ENCODE measurements around the gene ADAMTS12.
"Not testable (repeated sequence)": the region's sequence is repeated elsewhere in the genome, so short reads cannot be mapped to it uniquely, and the experiment has no call there.

The ADAMTS12 gene

DNA sequence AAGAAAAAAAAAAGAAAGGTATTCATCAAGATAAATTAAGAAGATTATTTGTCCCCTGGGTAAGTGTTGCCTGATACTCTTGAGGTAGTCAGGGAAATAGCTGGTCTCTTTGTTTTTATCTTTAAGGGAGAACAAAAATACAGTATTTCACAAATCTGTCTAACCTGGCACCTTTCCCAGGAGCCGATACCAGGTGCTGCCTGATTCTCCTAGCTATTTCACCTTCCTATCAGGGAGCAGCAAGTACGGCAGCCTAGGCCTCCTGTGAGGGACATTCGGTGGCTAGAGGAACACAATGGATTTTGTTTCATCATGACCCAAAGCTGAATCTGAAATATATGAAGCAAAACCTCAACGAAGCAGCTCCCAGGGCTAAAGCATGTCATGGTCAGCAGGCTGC is 365.0 kb downstream of the ADAMTS12 start:
- no peak for DNase-seq (ENCODE audit: low read depth)

DNA sequence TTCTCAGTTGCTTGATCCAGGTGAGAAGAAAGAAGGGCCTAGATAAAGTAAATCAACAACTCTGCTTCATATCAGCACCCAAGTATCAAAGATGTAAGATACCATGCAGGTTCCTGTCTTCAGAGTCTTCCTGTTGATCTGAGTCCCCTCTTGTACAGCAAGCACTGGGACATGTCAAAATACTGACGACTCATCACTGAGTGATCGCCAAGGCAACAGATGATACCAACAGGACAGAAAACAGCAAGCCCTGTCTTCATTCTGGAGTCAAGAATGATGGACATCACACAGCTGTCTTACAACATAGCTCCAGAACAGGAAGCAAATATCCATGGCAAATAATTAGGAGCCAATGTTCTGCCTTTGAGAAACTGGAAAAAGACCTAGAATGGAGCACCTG is 367.3 kb downstream of the ADAMTS12 start:
- peak; percentile 16 for DNase-seq (ENCODE audit: low read depth)

DNA sequence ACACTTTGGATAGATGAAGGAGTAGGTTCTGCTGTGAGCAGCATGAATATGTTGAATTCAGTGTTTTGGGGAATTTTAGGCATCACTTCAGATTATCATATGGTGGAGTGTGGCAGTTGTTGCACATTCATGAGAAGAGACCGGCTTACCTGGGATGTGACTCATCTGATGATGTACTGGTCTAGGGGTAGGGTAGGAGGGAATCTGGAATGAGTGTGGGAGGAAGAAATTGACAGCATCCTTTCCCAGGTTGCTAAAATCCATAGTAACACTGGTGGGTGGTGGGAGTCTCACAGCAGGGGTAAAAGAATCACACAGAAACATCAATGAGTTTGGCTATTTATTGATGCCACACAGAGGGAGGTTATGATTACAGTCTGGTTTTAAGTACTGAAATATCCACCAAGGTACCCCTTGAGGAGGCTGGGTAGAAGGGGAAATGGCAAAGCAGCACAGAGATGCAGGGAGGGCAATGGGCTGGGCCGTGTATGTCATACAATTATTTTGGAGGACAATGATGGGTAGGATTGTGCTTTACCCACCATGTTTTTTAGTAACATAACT is 368.5 kb downstream of the ADAMTS12 start:
- DNase-seq (ENCODE audit: low read depth), result no peak

DNA sequence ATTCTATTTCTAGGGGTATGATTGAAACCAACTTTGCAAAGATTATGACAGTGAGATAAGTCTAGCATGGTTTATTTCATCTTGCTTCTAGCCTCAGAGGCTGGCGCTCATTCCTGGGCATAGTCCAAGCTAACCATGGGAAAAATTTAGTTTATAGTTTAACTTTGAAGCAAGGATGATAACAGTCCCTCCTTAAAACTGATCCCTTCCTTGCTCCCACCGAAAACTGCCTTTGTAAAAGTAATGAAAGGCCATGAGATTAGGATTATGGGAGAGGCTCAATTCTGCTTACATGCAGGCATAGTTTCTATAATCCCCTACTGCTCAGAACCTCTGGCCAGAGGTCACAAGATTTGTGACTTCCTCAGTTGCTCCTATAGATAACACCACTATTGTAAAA is 375.4 kb downstream of the ADAMTS12 start:
- DNase-seq (ENCODE audit: low read depth), result no peak

DNA sequence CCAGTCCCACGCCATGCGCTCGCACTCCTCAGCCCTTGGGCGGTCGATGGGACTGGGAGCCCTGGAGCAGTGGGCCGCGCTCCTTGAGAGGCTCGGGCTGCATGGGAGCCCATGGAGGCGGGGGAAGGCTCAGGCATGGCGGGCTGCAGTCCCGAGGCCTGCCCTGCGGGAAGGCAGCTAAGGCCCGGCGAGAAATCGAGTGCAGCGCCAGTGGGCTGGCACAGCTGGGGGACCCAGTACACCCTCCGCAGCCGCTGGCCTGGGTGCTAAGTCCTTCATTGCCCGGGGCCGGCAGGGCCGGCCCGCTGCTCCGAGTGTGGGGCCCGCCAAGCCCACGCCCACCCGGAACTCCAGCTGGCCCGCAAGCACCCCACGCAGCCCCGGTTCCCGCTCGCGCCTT is 376.4 kb downstream of the ADAMTS12 start:
- not testable (repeated sequence) for DNase-seq (ENCODE audit: low read depth)

DNA sequence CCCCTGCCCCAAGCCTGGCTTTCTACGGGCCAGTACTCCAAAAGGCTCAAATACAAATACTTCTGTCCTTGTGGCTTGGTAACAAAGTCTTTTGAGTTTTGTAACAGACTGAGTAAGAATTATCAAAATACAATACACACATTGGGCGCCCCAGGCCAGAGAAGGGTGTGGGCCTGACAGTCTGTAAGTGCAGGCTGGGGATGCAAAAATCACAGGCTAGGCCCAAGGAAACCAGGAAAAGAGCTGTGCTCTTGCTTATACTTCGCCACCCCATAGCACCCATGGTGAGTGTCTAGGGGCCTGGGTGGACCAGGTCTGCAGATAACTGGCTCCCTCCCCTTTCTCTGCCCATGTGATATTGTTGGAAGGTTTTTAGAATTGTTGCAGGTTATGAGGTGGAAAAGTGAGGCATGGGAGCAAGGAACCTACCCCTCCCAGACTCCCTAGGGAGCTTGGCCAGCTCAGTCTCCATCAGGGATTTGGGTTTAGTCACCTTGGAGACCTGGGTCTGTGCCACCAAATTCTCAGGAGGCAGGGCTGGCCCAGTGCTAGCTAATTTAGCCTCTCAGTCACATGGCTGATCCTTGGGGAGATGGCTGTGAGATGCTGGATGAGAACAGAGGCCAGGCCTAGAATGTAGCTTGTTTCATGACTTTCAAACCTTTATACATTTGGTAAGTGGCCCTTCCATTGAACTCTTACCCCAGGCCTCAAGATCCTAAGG is 378.2 kb downstream of the ADAMTS12 start:
- peak; percentile 10 for DNase-seq (ENCODE audit: low read depth)

DNA sequence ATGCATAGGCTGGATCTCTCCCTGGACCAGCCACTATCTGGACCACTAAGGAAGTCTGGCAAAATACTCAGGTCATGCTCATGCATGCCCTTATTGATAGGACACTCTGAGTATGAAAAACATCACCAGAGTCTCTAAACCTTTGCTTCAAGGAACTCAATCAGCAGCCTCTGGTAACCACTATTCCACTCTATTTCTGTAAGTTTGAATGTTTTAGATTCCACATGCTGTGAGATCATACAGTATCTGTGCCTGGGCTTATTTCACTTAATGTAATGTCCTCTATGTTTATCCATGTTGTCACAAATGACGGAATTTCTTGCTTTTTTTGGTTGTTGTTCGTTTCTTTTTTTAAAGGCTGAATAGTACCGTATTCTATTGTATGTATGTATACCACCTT is 382.8 kb downstream of the ADAMTS12 start:
- DNase-seq (ENCODE audit: low read depth), result no peak

DNA sequence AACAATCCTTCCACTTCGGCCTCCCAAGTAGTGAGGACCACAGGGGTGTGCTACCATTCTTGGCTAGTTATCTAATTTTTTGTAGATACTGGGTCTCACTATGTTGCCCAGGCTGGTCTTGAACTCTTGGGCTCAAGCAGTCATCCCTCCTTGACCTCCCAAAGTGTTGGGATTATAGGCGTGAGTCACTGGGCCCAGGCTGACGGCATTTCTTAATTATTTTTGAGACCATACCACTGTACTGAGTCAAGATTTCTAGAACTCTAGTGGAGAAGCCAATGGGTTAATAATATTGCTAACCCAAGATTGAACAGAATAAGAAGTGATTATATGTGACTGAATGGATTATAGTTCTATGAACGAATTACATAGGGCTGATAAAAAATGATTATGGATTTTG is 384.4 kb downstream of the ADAMTS12 start:
- no peak for DNase-seq (ENCODE audit: low read depth)

DNA sequence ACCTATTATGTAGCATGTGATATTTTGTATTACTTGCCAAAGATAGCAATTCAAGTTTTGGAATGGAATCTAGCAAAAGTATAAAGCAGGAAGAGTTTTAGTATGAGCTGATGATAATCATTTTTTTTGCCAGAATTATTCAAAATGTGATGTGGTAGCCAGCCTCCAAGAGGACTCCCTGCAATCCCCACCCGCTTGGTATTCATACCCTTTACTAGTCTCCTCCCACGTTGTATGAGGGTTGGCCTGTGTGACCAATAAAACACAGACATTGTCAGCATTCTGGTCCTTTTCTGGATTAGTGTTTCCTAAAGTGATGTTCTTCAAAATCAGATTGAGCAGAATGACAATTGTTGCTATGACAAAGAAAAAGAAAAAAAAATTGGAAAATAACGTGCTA is 387.2 kb downstream of the ADAMTS12 start:
- no peak for DNase-seq (ENCODE audit: low read depth)

DNA sequence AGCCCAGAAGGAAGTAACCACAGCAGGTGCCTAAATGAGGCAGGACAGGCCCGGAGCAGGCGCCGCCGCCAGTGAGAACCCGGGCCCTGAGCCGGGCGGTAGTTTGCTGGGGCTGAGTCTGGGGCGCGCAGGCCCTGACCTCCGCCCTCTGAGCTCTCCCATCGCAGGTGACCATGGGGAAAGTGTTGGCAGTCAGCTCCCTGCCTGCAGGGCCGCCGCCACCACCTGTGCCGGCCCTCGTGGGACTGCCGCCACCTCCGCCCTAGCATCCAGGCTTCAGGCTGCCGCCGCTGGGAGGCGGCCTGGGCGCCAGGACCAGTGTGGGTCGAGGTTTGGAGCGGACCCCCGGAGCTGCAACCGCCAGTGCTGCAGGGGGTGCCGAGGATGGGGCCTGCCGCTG is 389.9 kb downstream of the ADAMTS12 start:
- DNase-seq (ENCODE audit: low read depth), result no peak

DNA sequence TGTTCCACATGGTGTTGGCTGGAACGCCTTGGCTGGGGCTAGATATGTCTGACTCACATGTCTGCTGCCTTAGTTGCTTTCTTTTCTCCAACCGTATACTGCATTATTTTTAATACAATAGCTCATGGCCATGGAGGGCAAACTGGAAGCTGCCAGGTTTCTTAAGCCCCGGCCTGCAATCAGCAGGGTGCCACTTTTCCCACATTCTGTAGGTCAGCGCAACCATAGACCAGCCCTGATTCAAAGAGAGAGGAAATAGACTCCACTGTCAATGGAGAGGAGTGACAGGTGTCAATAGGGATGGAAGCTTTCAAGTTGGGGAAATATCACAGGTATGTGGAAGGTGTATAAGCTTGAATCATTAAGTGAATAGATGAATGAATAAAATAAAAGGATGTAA is 390.5 kb downstream of the ADAMTS12 start:
- no peak for DNase-seq (ENCODE audit: low read depth)

DNA sequence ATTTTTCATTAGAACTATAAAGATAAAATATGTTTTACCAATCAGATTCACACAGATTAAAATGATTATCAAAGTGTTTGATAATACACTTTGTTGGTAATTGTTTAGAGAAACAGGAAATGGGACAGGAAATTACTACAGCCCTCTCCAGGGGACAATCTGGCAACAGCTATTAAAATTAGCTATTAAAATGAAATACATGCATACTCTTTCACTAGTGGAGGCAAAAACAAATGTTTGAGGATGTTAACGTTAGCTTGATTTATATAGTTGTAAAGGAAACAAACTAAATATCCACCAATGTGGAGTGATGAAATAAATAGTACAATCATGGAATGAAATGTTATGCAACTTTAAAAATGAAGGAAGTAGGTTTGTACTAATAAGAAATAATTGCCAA is 397.3 kb downstream of the ADAMTS12 start:
- no peak for DNase-seq (ENCODE audit: low read depth)

DNA sequence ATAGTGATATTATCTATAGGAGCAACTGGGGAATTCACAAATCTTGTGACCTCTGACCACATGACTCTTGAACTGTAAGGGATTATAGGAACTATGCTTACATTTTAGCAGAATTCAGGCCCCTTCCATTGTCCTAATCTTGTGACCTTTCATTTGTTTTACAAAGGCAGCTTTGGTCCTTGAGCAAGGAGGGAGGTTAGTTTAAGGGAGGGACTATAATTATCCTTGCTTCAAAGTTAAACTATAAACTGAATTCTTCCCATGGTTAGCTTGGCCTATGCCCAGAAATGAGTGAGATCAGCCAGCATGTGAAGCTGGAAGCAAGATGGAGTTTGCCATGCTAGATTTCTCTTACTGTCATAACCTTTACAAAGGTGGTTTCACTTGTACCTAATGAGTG is 399.8 kb downstream of the ADAMTS12 start:
- no peak for DNase-seq (ENCODE audit: low read depth)

DNA sequence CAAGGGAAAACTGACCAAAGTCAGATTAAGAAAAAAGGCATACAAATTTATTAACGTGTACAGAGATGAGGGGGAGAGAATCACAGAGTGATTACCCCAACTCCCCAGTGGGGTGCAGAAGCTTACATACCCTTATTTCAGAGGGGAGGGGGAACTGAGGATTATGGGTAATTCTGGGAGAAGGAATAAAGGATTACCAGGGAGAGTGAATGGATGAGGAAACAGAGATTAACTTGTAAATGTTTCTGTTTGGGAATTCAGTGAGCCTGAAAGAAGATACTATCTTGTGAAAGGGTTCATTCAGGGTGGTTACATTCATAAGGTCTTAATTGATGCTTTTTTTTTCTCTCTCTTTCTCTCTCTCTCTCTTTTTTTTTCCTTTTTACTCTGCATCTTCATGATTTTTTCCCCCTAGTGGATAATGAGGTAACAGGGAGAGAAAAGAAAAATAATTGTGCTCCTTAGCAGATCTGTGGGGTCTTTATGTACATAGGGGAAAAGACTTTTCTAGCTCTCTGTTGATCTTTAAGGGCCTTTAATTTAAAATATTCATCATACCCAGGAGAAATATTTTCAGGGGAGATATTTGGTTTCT is 401.6 kb downstream of the ADAMTS12 start:
- no peak for DNase-seq (ENCODE audit: low read depth)

DNA sequence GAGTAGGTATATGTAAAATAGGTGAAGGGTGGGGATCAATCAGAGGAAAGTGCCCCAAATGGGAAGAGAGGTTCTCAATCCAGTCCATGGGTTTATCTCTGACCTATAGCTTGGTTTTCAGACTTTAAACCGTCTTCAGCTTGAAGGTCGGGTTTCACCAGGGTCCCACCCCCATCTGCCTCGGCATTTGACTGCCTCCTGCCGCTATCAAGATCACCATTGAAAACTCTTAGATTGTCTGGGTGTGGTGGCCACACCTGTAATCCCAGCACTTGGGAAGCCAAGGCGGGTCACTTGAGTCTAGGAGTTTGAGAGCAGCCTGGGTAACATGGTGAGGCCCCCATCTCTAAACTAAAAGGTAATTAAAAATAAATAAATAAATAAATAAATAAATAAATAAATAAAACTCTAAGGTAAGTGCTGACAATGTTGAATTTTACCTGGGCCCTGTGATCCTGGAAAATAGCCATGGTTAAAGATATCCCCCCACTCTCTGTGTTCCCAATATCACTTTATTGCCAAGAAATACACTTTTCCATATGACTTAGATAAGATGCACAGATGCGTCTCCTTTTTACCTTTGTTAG is 402.2 kb downstream of the ADAMTS12 start:
- DNase-seq (ENCODE audit: low read depth), result no peak

DNA sequence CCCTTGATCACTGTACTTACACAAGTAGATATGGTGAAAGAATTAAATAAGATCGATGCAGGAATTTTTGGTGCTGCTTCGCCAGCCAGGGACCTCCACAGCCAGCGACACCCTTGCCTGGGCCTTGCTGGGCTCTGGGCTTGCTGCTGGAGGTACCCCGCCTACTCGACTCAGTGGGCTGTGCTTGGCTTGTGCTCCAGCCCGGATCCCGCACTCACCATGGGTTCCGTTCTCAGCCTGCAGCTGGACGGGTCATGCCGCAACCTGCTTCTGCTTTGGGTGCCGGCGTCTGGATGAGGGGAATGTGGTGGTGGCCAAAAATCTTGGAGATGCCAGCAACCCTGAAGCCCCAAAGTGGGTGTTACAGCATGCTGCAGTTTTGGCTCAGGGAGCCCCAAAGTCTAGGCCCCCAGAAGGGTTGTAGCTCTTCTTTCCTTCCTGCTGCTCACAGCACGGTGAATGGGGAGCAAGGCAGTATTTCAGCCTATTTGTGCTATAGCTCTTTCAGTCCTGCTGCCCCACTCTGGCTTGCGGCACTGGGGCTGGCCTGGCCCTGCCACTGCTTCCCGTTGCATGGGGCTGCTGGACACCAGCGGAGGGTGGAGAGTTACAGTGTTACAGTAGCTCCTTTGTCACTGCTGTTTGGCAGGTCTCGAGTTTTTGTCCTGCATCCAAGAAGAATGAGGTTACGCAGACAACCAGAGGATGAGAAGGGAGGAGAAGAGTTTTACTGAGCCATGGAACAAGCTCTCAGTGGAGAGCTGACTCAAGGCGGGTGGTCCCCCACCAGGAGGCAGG is 403.0 kb downstream of the ADAMTS12 start:
- no peak for DNase-seq (ENCODE audit: low read depth)

DNA sequence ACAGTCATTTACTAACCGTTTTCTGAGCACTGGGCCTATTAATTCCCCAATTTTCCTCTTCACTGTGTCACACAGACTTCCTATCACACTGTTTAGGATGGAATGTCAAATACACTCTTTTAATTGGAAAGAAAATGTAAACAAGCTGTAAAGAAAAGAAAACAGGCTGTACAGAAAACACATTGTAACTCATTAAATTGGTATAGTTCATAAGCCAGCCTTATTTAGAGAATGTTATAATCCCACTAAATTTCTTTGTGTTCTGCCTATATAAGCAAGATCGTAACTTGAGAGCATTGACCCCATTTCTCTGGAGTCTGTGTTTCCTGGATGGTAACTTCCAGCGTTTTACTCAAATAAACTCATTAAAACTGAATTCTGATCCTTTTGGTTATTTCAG is 404.6 kb downstream of the ADAMTS12 start:
- no peak for DNase-seq (ENCODE audit: low read depth)

DNA sequence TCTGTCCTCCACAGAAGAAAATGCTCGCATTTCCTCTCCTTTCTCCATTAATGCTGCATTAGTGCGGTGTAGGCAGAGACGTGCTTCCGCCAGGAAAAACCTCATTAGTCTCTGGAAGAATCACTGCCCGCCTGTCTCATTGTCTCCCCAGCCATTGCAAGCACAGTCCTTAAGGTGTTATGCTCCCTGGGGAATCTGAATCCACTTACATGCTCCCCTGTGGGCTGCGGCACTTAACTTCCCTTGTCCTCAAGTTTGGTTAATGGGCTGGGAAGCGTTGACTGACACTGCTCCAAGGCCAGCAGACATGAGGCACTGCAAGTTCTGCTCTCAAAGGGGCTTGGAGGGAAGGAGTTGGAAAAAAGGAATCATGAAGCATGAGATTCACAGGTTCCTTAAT is 409.5 kb downstream of the ADAMTS12 start:
- no peak for DNase-seq (ENCODE audit: low read depth)

DNA sequence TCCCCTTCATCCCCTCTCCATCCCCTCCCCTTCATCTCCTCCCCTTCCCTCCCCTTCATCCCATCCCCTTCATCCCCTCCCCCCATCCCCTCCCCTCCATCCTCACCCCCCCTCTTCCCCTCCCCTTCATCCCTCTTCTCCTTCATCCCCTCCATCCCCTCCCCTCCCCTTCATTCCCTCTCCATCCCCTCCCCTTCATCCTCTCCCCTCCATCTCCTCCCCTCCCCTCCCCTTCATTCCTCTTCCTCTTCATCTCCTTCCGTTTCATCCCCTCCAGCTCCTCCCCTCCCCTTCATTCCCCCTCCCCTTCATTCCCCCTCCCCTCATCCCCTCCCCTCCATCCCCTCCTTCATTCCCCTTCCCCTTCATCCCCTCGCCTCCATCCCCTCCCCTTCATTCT is 410.9 kb downstream of the ADAMTS12 start:
- DNase-seq (ENCODE audit: low read depth), result no peak

DNA sequence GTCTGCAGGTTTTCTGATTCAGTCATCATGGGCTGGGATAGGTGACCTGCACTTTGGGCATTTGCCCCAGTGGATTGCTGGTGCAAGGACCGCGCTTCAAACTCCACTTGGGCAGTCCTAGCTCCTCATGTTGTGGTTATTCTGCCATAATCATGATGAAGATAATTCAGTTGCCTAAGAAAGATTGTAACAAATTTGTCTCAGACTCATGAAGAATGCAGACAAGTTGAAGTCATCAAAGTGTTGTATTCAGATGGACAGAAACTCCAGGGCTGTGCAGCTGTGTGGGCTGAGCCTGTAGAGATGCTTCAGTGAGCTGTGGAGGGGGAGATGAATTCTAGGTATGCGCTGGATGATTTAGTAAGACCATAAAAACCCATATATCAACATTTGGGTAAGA is 412.5 kb downstream of the ADAMTS12 start:
- DNase-seq (ENCODE audit: low read depth), result no peak

DNA sequence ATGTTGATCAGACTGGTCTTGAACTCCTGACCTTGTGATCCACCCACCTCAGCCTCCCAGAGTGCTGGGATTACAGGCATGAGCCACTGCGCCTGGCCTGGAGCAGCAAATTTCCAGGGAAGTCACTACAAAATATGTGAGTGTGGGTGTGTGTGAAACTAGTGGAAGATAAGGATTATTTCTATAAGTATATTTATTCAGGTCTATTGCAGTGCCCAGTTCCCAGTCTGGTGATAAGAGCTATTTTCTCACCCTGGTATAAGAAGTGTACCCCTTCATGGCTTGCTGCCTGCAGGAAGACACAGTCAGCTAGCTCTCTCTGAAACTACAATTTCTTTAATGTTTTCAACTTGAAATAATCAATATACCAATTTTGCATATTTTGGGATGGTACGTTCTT is 414.0 kb downstream of the ADAMTS12 start:
- no peak for DNase-seq (ENCODE audit: low read depth)

DNA sequence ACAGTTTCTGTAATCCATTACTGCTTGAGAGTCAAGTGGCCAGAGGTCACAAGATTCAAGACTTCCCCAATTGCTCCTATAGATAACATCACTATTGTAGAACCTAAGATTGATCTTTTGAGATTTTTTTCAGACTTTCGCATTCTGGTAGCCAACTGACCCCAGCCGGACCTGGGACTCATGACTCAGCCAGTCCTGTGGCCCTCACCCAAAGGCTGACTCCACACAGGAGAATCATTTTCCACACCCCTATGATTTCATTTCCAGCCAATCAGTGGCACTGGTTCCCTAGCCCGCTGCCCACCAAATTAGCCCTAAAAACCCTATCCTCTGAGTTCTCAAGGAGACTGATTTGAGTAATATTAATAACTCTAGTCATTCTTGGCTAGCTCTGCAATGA is 414.8 kb downstream of the ADAMTS12 start:
- no peak for DNase-seq (ENCODE audit: low read depth)

DNA sequence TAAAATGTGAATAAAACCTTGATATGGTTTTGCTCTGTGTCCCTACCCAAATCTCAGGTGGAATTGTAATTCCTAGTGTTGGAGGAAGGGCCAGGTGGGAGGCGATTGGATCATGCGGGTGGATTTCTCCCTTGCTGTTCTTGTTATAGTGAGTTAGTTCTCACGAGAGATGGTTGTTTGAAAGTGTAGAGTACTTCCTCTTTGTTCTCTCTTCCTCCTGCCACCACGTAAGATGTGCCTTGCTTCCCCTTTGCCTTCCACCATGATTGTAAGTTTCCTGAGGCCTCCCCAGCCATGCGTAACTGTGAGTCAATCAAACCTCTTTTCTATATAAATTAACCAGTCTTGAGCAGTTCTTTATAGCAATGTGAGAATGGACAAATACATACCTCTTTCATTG is 416.1 kb downstream of the ADAMTS12 start:
- no peak for DNase-seq (ENCODE audit: low read depth)

Measured in HS-5 (cell line).